ENCODE results near the gene NACC2. TPM values are rescaled to one million over a fixed set of nuclear protein-coding genes. Genes with fewer than 3 reads are reported as not detected.

NACC2 gene
- total and polyA plus RNA-seq, 7 donors: 8.5 to 33.5 (median 18.4) TPM

- no peak for TF ChIP-seq CTCF (IDR thresholded peaks at IDR 0.05)
- Histone ChIP-seq H3K9me3 (no peaks in the 10 kb centered on the region), H3K4me1 (peaks cover 75% of the 10 kb centered on the region), H3K27ac (no peak overlapping the region), H3K36me3 (ENCODE audit: insufficient read depth in 1 of 2, low read depth in 1 of 2) (no peaks in the 10 kb centered on the region), H3K27me3 (ENCODE audit: insufficient read depth in 3 of 3, low read length in 2 of 3) (no peaks in the 10 kb centered on the region), H3K4me3 (no peak overlapping the region)
- WGBS, 3 donors: 89 to 91% (median 89%) methylated on average over 33 of the region's 33 CpGs
- DNase-seq (peak in 1 of 2 donors; percentile 49), ATAC-seq (no peak)
- intact Hi-C loops (cut with DNase I): loop anchor here in 1 of 2 donors (5.0 kb wide), 1 partner anchor 47 kb away; no protein-coding TSS in a partner anchor
Observed at GRCh38 chr9:136084063-136084944, 10.8 kb downstream of the NACC2 start.

GRCh38 chr9:136083558-136084062 is 11.5 kb downstream of the NACC2 start:
- no peak overlapping the region for H3K27ac ChIP-seq
- intact Hi-C loops (cut with DNase I): loop anchor here in 1 of 2 donors (5.0 kb wide), 1 partner anchor 46 kb away; no protein-coding TSS in a partner anchor
- no peak for TF ChIP-seq CTCF (IDR thresholded peaks at IDR 0.05)
- no peaks in the 10 kb centered on the region for H3K36me3 ChIP-seq (ENCODE audit: insufficient read depth in 1 of 2, low read depth in 1 of 2)
- H3K9me3 ChIP-seq: no peaks in the 10 kb centered on the region
- H3K27me3 ChIP-seq (ENCODE audit: insufficient read depth in 3 of 3, low read length in 2 of 3): no peaks in the 10 kb centered on the region
- no peak overlapping the region for H3K4me3 ChIP-seq
- 87 to 94% (median 91%) methylated on average over 24 of the region's 24 CpGs for WGBS, 3 donors
- DNase-seq (peak; percentile 12 to 41), ATAC-seq (no peak)
- H3K4me1 ChIP-seq: peaks cover 76% of the 10 kb centered on the region

GRCh38 chr9:136082496-136083361 is 12.4 kb downstream of the NACC2 start:
- Histone ChIP-seq H3K27ac (no peak overlapping the region), H3K36me3 (ENCODE audit: insufficient read depth in 1 of 2, low read depth in 1 of 2) (peaks cover 0 to 4% of the 10 kb centered on the region in 2 donors), H3K4me3 (no peak overlapping the region), H3K4me1 (peaks cover 71% of the 10 kb centered on the region), H3K9me3 (no peaks in the 10 kb centered on the region), H3K27me3 (ENCODE audit: insufficient read depth in 3 of 3, low read length in 2 of 3) (no peaks in the 10 kb centered on the region)
- ATAC-seq: no peak
- 74 to 85% (median 74%) methylated on average over 34 of the region's 34 CpGs for WGBS, 3 donors
- no peak for TF ChIP-seq CTCF (IDR thresholded peaks at IDR 0.05)
- intact Hi-C loops (cut with DNase I): loop anchor here in 1 of 2 donors (5.0 kb wide), 1 partner anchor 45 kb away; no protein-coding TSS in a partner anchor
- peak in 1 of 2 donors; percentile 44 for DNase-seq

- Histone ChIP-seq H3K27ac (peak overlapping the region; percentile 78), H3K4me1 (peaks cover 67% of the 10 kb centered on the region), H3K9me3 (no peaks in the 10 kb centered on the region), H3K36me3 (ENCODE audit: insufficient read depth in 1 of 2, low read depth in 1 of 2) (peaks cover 0 to 4% of the 10 kb centered on the region in 2 donors), H3K27me3 (ENCODE audit: insufficient read depth in 3 of 3, low read length in 2 of 3) (no peaks in the 10 kb centered on the region), H3K4me3 (peak overlapping the region; percentile 36)
- intact Hi-C loops (cut with DNase I): loop anchor here in 1 of 2 donors (5.0 kb wide), 1 partner anchor 45 kb away; no protein-coding TSS in a partner anchor
- 73 to 81% (median 80%) methylated on average over 18 to 24 of the region's 24 CpGs for WGBS, 3 donors
- DNase-seq: peak in 1 of 2 donors; percentile 58
- no peak for ATAC-seq
- TF ChIP-seq CTCF (IDR thresholded peaks at IDR 0.05): no peak
Observed at GRCh38 chr9:136081826-136082495, 13.1 kb downstream of the NACC2 start.
